IMR-90 (cell line): ENCODE measurements around the gene DPCD. TPM values are rescaled to one million over a fixed set of nuclear protein-coding genes. Genes with fewer than 3 reads are reported as not detected.

Source experiments
- ATAC-seq: fragments of 200-7000 bp; cut with Tn5 transposase; 2 replicates; pipeline ENCODE4 v1.9.1; 2020; ENCODE audit warnings: low read depth, mild to moderate bottlenecking, moderate library complexity
- BruUV-seq: library from RNA; stranded (reverse); fragments of 400-500 nt; replicated peaks from 2 replicates; lab custom pipeline; 2021; lab: Mats Ljungman, UMichigan
- CTCF ChIA-PET: fragments of 300-600 bp; formaldehyde crosslinking; extraction: SDS; loops from one replicate; lab custom pipeline; 2021; ENCODE audit warnings: antibody characterized with exemption; lab: Yijun Ruan, JAX
- POLR2A ChIA-PET: fragments of 300-600 bp; sonication (Branson Sonifier 250); formaldehyde crosslinking; loops from one replicate; lab custom pipeline; 2022; ENCODE audit warnings: antibody characterized with exemption; ENCODE audit not compliant: unreplicated experiment; lab: Charles Lee
- DNase-seq: peaks from one replicate; pipeline ENCODE4 v3.0.0; 2013
- H2AFZ ChIP-seq: replicated peaks from 2 replicates; pipeline ENCODE3; 2013; ENCODE audit warnings: low read length, mild to moderate bottlenecking; ENCODE audit not compliant: poor library complexity
- H2AK5ac ChIP-seq: 2 replicates; pipeline ENCODE4 v1.6.1; 2013; ENCODE audit warnings: low read depth, low read length, inconsistent platforms
- H2AK9ac ChIP-seq: replicated peaks from 2 replicates; pipeline ENCODE3; 2013; ENCODE audit warnings: mild to moderate bottlenecking, low read depth, low read length, moderate library complexity; ENCODE audit not compliant: poor library complexity
- H2BK120ac ChIP-seq: 2 replicates; pipeline ENCODE4 v1.6.1; 2013; ENCODE audit warnings: low read depth, low read length, inconsistent platforms
- H2BK15ac ChIP-seq: 3 replicates; pipeline ENCODE4 v1.6.1; 2013; ENCODE audit warnings: low read depth, low read length, inconsistent platforms
- H2BK20ac ChIP-seq: 2 replicates; pipeline ENCODE4 v1.6.1; 2013; ENCODE audit warnings: low read depth, mild to moderate bottlenecking, inconsistent platforms, low read length, moderate library complexity
- H2BK5ac ChIP-seq: 2 replicates; pipeline ENCODE4 v1.6.1; 2013; ENCODE audit warnings: mild to moderate bottlenecking, low read depth, low read length, inconsistent platforms; ENCODE audit not compliant: poor library complexity, severe bottlenecking
- H3K14ac ChIP-seq: replicated peaks from 2 replicates; pipeline ENCODE4 v1.6.1; 2013; ENCODE audit warnings: low read depth, low read length, inconsistent platforms
- H3K18ac ChIP-seq: 2 replicates; pipeline ENCODE4 v1.6.1; 2013; ENCODE audit warnings: low read depth, low read length, control low read depth
- H3K23ac ChIP-seq: 2 replicates; pipeline ENCODE4 v1.6.1; 2013; ENCODE audit warnings: low read depth, low read length, inconsistent platforms
- H3K27ac ChIP-seq: 2 replicates; pipeline ENCODE4 v1.5.1; 2013; ENCODE audit warnings: mild to moderate bottlenecking, control low read depth, low read length; ENCODE audit not compliant: insufficient read depth
- H3K27me3 ChIP-seq: 2 replicates; pipeline ENCODE4 v1.6.1; 2013; ENCODE audit warnings: low read length; ENCODE audit not compliant: control insufficient read depth, insufficient read depth
- H3K36me3 ChIP-seq: 2 replicates; pipeline ENCODE4 v1.6.1; 2013; ENCODE audit warnings: low read length, mixed read lengths; ENCODE audit not compliant: control insufficient read depth, insufficient read depth
- H3K4ac ChIP-seq: 2 replicates; pipeline ENCODE4 v1.6.1; 2013; ENCODE audit warnings: low read depth, low read length, inconsistent platforms
- H3K4me1 ChIP-seq: 2 replicates; pipeline ENCODE4 v1.6.1; 2013; ENCODE audit warnings: low read length, mixed read lengths; ENCODE audit not compliant: control insufficient read depth, insufficient read depth
- H3K4me2 ChIP-seq: 2 replicates; pipeline ENCODE4 v1.6.1; 2013; ENCODE audit warnings: low read depth, mild to moderate bottlenecking, control low read depth, low read length, moderate library complexity
- H3K4me3 ChIP-seq: 2 replicates; pipeline ENCODE4 v1.5.1; 2013; ENCODE audit warnings: low read depth, mild to moderate bottlenecking, control low read depth, low read length, moderate library complexity; ENCODE audit not compliant: insufficient read depth
- H3K56ac ChIP-seq: 2 replicates; pipeline ENCODE4 v1.6.1; 2013; ENCODE audit warnings: low read length, inconsistent platforms; ENCODE audit not compliant: insufficient read depth; ENCODE audit errors: extremely low read depth
- H3K79me1 ChIP-seq, 2 experiments: 2 replicates each; pipeline ENCODE4 v1.6.1; 2013; ENCODE audit warnings: low read length in 2 of 2, inconsistent platforms in 1 of 2, low read depth in 1 of 2
- H3K9ac ChIP-seq: 2 replicates; pipeline ENCODE4 v1.6.1; 2013; ENCODE audit warnings: low read depth, low read length, control low read depth
- H3K9me1 ChIP-seq: 2 replicates; pipeline ENCODE4 v1.6.1; 2013; ENCODE audit warnings: low read length, inconsistent platforms; ENCODE audit not compliant: insufficient read depth
- H3K9me3 ChIP-seq: 2 replicates; pipeline ENCODE4 v1.6.1; 2013; ENCODE audit warnings: low read length; ENCODE audit not compliant: control insufficient read depth, insufficient read depth
- H4K20me1 ChIP-seq: 2 replicates; pipeline ENCODE4 v1.6.1; 2013; ENCODE audit warnings: low read length, inconsistent platforms; ENCODE audit not compliant: insufficient read depth
- H4K5ac ChIP-seq: 2 replicates; pipeline ENCODE4 v1.6.1; 2013; ENCODE audit warnings: mild to moderate bottlenecking, low read depth, low read length, control low read depth
- H4K8ac ChIP-seq, 2 experiments: 2 replicates each; pipeline ENCODE4 v1.6.1; 2013; ENCODE audit warnings: low read depth in 2 of 2, low read length in 2 of 2, control low read depth in 1 of 2, inconsistent platforms in 1 of 2
- H4K91ac ChIP-seq: 2 replicates; pipeline ENCODE4 v1.6.1; 2013; ENCODE audit warnings: low read depth, low read length, inconsistent platforms; ENCODE audit not compliant: insufficient read depth
- FOS ChIP-seq: fragments of 150-350 bp; IDR thresholded peaks from 2 replicates; pipeline ENCODE4 v1.6.1; 2016; ENCODE audit warnings: low read depth, low read length
- RCOR1 ChIP-seq: IDR thresholded peaks from 2 replicates; pipeline ENCODE4 v1.6.1; 2012; ENCODE audit warnings: mild to moderate bottlenecking, low read length, improper control_type of control experiment; ENCODE audit not compliant: insufficient replicate concordance
- SMC3 ChIP-seq: fragments of 150-350 bp; IDR thresholded peaks from 2 replicates; pipeline ENCODE4 v1.6.1; 2016; ENCODE audit warnings: low read depth, mild to moderate bottlenecking, antibody characterized with exemption, low read length, moderate library complexity
- WGBS, 2 experiments: methylation state at CpG; one replicate each; pipeline versions ENCODE4 v1.1.5 to v1.1.7; 2013; ENCODE audit warnings: missing lambda C conversion rate in 2 of 2; ENCODE audit not compliant: insufficient read length in 1 of 2; ENCODE audit errors: extremely low coverage in 2 of 2; 5-methylcytosine and 5-hydroxymethylcytosine counted together
- dilution Hi-C: fragments of 300-500 bp; cut with HindIII; formaldehyde crosslinking; loops from one replicate; pipeline ENCODE4 v1.14.3; 2018; ENCODE audit warnings: low sequenced_read_pairs; ENCODE audit not compliant: unreplicated experiment
- in situ Hi-C: fragments of 300-500 bp; cut with MboI; formaldehyde crosslinking; loops from 3 replicates; pipeline ENCODE4 v1.14.3; 2019; ENCODE audit warnings: low sequenced_read_pairs, inconsistent platforms, mixed read lengths
- intact Hi-C: fragments of 100-400 bp; cut with micrococcal nuclease; formaldehyde crosslinking; loops from 2 replicates; pipeline ENCODE4 v1.10.0; 2022
- polyA plus RNA-seq, 3 experiments: library from polyadenylated mRNA; depleted of rRNA; stranded (reverse); fragments of >200 nt; gene quantifications; 2 replicates each; pipeline ENCODE4 v1.2.3, GENCODE V29; 2012; ENCODE audit warnings: low replicate concordance in 1 of 3
- total RNA-seq: library from RNA; depleted of rRNA; stranded (reverse); fragments of >200 nt; gene quantifications from 2 replicates; pipeline ENCODE4 v1.2.3, GENCODE V29; 2012

Gene DPCD
- total and polyA plus RNA-seq, 2 of the 4 experiments (the other 2 are of a cell fraction), result 59.1 to 73.7 TPM

DNA sequence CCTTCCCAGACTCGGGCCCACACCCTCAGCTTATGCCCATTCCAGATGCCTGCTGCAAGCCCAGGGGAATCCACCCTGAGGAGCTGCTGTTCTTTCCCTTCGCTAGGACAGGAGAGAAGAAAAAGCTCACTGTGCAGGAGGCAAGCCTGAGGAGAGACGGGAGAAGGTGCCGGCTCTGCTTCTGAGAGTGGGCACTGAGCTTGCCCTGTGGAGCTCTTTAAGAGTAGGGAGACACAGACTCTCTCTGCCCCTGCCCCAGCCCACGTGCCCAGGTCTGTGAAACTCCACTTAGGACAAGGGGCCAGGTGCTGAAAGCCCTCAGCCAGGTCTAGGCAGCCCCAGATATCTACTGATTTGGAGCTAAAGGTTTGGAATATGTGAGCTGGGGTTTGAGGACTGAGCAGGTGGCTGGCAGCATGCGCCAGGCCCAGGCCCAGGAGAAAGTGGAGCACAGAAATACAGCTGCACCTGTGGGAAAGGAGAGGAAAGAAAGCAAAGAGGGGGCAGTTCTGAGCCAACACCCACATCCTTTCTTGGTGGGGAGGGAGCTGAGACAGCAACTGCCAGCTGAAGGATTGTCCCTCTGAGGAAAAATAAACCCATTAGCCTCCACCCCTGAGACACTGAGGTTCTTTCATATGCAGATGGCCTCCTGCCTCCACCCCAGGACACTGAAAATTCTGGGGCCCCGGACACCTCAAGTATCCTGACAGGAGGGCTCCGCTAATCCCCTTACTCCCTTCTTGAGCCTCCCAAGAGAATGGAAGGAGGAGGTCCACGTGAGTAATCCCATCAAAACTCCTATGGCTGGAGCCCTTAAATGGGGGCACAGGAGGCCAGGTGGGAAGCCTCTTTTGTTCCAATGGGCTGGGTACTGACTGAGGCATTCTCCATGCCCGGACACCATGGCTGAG, 7.4 kb upstream of the DPCD start:
- Histone ChIP-seq H4K91ac (no peak overlapping the region), H3K9ac (no peak overlapping the region), H4K5ac (no peak overlapping the region), H2AFZ (no peak overlapping the region), H3K4me3 (no peak overlapping the region), H2BK15ac (no peak overlapping the region), H2BK120ac (no peak overlapping the region), H4K20me1 (no peaks in the 10 kb centered on the region), H3K18ac (no peak overlapping the region), H3K4me1 (no peaks in the 10 kb centered on the region), H3K9me1 (peaks cover 6% of the 10 kb centered on the region; the same call in 1 of the 2 replicates), H2AK9ac (no peak overlapping the region), H3K27ac (no peak overlapping the region), H3K36me3 (peaks cover 48% of the 10 kb centered on the region; the same call in 1 of the 2 replicates), H3K4me2 (no peak overlapping the region), H3K79me1 (peaks cover 4 to 13% of the 10 kb centered on the region in 2 experiments; a peak in 2 of 4 replicates), H3K23ac (no peak overlapping the region), H2AK5ac (no peak overlapping the region), H2BK20ac (no peak overlapping the region), H3K9me3 (no peaks in the 10 kb centered on the region), H3K4ac (no peak overlapping the region), H2BK5ac (no peak overlapping the region), H3K14ac (no peak overlapping the region), H3K56ac (no peak overlapping the region), H3K27me3 (no peaks in the 10 kb centered on the region), H4K8ac (no peak overlapping the region)
- ChIA-PET CTCF (interaction anchor here (0.6 kb wide), 1 partner anchor 489 kb away, joined by 3 read pairs; no protein-coding TSS in a partner anchor), POLR2A (no interaction called here)
- WGBS, 2 experiments, result 100% methylated on average over 1 of the region's 10 CpGs; no CpG with 5 or more reads in 1 of the 2 experiments
- no TSS peak for BruUV-seq
- in situ Hi-C loops, result no loop called here
- no peak for ATAC-seq
- DNase-seq, result no peak
- dilution Hi-C loops, result no loop called here
- intact Hi-C loops, result no loop called here
- TF ChIP-seq RCOR1 (no peak), SMC3 (no peak), FOS (no peak)
